HEK293 (cell line): ENCODE data around the gene CROT.

ENCODE experiments used
- CTCF ChIA-PET: fragments of 350-600 bp; formaldehyde crosslinking; extraction: SDS; loops from one replicate; lab custom pipeline; 2021; ENCODE audit warnings: antibody characterized with exemption; lab: Yijun Ruan, JAX
- POLR2A ChIA-PET: fragments of 300-600 bp; formaldehyde crosslinking; extraction: SDS; loops from one replicate; lab custom pipeline; 2020; ENCODE audit warnings: antibody characterized with exemption, inconsistent platforms; lab: Yijun Ruan, JAX
- H3K27ac ChIP-seq: fragments of 200-500 bp; sonication (Bioruptor generic); 2 replicates; pipeline ENCODE4 v1.5.1; 2014; ENCODE audit warnings: low read depth, low read length, control low read depth, inconsistent platforms; ENCODE audit errors: extremely low read depth
- H3K36me3 ChIP-seq, 2 experiments: fragments of 200-500 bp in 1 of 2; sonication (Bioruptor generic) in 1 of 2; 1 replicate in 1 of 2; 2 replicates in 1 of 2; pipeline ENCODE4 v1.5.1; 2014 to 2017; ENCODE audit warnings: inconsistent platforms in 2 of 2, low read length in 2 of 2; ENCODE audit not compliant: control insufficient read depth in 2 of 2, insufficient read depth in 1 of 2
- H3K4me1 ChIP-seq: fragments of 200-500 bp; sonication (Bioruptor generic); 2 replicates; pipeline ENCODE4 v1.5.1; 2014; ENCODE audit warnings: mild to moderate bottlenecking, low read length, inconsistent platforms; ENCODE audit not compliant: control insufficient read depth, insufficient read depth
- H3K4me3 ChIP-seq: 2 replicates; pipeline ENCODE4 v1.5.1; 2011; ENCODE audit warnings: low read depth, mild to moderate bottlenecking, control low read depth, low read length, moderate library complexity
- H3K9me3 ChIP-seq: fragments of 200-500 bp; sonication (Bioruptor generic); 2 replicates; pipeline ENCODE4 v1.5.1; 2014; ENCODE audit warnings: low read depth, low read length, inconsistent platforms; ENCODE audit not compliant: control insufficient read depth, insufficient read depth
- BCL11B ChIP-seq: fragments of 450-650 bp; formaldehyde crosslinking; IDR thresholded peaks from 2 replicates; pipeline ENCODE4 v1.5.1; 2016; ENCODE audit warnings: low read depth, missing biosample characterization, missing genetic modification characterization
- KLF1 ChIP-seq: fragments of 450-650 bp; formaldehyde crosslinking; IDR thresholded peaks from 2 replicates; pipeline ENCODE4 v1.5.1; 2016; ENCODE audit warnings: missing biosample characterization, missing genetic modification characterization
- MYNN ChIP-seq: fragments of 450-650 bp; formaldehyde crosslinking; IDR thresholded peaks from 2 replicates; pipeline ENCODE4 v1.5.1; 2016; ENCODE audit warnings: missing biosample characterization, missing genetic modification characterization, borderline replicate concordance
- PRDM1 ChIP-seq: fragments of 450-650 bp; formaldehyde crosslinking; IDR thresholded peaks from 2 replicates; pipeline ENCODE4; 2016; ENCODE audit warnings: missing biosample characterization, missing genetic modification characterization
- PRDM6 ChIP-seq: fragments of 450-650 bp; formaldehyde crosslinking; IDR thresholded peaks from 2 replicates; pipeline ENCODE4 v1.5.1; 2017; ENCODE audit warnings: missing biosample characterization, missing genetic modification characterization
- REST ChIP-seq: fragments of 450-650 bp; formaldehyde crosslinking; IDR thresholded peaks from 2 replicates; pipeline ENCODE4 v1.5.1; 2016; ENCODE audit warnings: missing biosample characterization, missing genetic modification characterization
- WT1 ChIP-seq: fragments of 450-650 bp; formaldehyde crosslinking; IDR thresholded peaks from 2 replicates; pipeline ENCODE4 v1.5.1; 2016; ENCODE audit warnings: missing biosample characterization, missing genetic modification characterization
- ZBTB20 ChIP-seq: fragments of 450-650 bp; formaldehyde crosslinking; IDR thresholded peaks from 2 replicates; pipeline ENCODE4 v1.5.1; 2016; ENCODE audit warnings: missing biosample characterization, missing genetic modification characterization
- ZBTB7A ChIP-seq: fragments of 450-650 bp; formaldehyde crosslinking; IDR thresholded peaks from 2 replicates; pipeline ENCODE4 v1.5.1; 2016; ENCODE audit warnings: low read depth, missing biosample characterization, missing genetic modification characterization
- ZFP41 ChIP-seq: fragments of 450-650 bp; formaldehyde crosslinking; IDR thresholded peaks from 2 replicates; pipeline ENCODE4 v1.5.1; 2016; ENCODE audit warnings: missing biosample characterization, missing genetic modification characterization, borderline replicate concordance
- ZNF174 ChIP-seq: fragments of 450-650 bp; formaldehyde crosslinking; IDR thresholded peaks from 2 replicates; pipeline ENCODE4 v1.5.0; 2017; ENCODE audit warnings: missing biosample characterization, mild to moderate bottlenecking, missing genetic modification characterization
- ZNF221 ChIP-seq: fragments of 450-650 bp; formaldehyde crosslinking; IDR thresholded peaks from 2 replicates; pipeline ENCODE4 v1.5.1; 2017; ENCODE audit warnings: missing biosample characterization, missing genetic modification characterization, borderline replicate concordance
- ZNF274 ChIP-seq, 2 experiments: fragments of 200-500 bp in 1 of 2; fragments of 450-650 bp in 1 of 2; sonication (Bioruptor generic) in 1 of 2; formaldehyde crosslinking in 1 of 2; IDR thresholded peaks; 2 replicates each; pipeline versions ENCODE4 v1.5.1 to v1.6.1; 2014 to 2016; ENCODE audit warnings: borderline replicate concordance in 1 of 2, inconsistent platforms in 1 of 2, low read length in 1 of 2, missing biosample characterization in 1 of 2, missing genetic modification characterization in 1 of 2
- ZNF335 ChIP-seq: fragments of 450-650 bp; formaldehyde crosslinking; conservative IDR thresholded peaks from 2 replicates; pipeline ENCODE4 v1.5.1; 2016; ENCODE audit warnings: missing biosample characterization, missing genetic modification characterization
- ZNF423 ChIP-seq: fragments of 450-650 bp; formaldehyde crosslinking; IDR thresholded peaks from 2 replicates; pipeline ENCODE4 v1.5.1; 2016; ENCODE audit warnings: missing biosample characterization, missing genetic modification characterization
- ZNF530 ChIP-seq: fragments of 450-650 bp; formaldehyde crosslinking; IDR thresholded peaks from 2 replicates; pipeline ENCODE4 v1.5.1; 2016; ENCODE audit warnings: low read depth, missing biosample characterization, missing genetic modification characterization
- ZNF549 ChIP-seq: fragments of 450-650 bp; IDR thresholded peaks from 2 replicates; pipeline ENCODE4 v1.5.1; 2018; ENCODE audit warnings: missing biosample characterization, missing genetic modification characterization, mild to moderate bottlenecking, inconsistent platforms, moderate library complexity
- ZNF555 ChIP-seq: fragments of 450-650 bp; formaldehyde crosslinking; conservative IDR thresholded peaks from 2 replicates; pipeline ENCODE4 v1.5.1; 2017; ENCODE audit warnings: missing biosample characterization, mild to moderate bottlenecking, missing genetic modification characterization, inconsistent platforms
- ZNF558 ChIP-seq: fragments of 450-650 bp; formaldehyde crosslinking; IDR thresholded peaks from 2 replicates; pipeline ENCODE4 v1.5.1; 2016; ENCODE audit warnings: missing biosample characterization, missing genetic modification characterization
- ZNF580 ChIP-seq: fragments of 450-650 bp; formaldehyde crosslinking; IDR thresholded peaks from 2 replicates; pipeline ENCODE4 v1.5.1; 2016; ENCODE audit warnings: missing biosample characterization, missing genetic modification characterization
- ZNF596 ChIP-seq: fragments of 450-650 bp; IDR thresholded peaks from 2 replicates; pipeline ENCODE4 v1.5.0; 2018; ENCODE audit warnings: missing biosample characterization, mild to moderate bottlenecking, missing genetic modification characterization, moderate library complexity
- ZNF677 ChIP-seq: fragments of 450-650 bp; IDR thresholded peaks from 2 replicates; pipeline ENCODE4 v1.5.0; 2018; ENCODE audit warnings: missing biosample characterization, mild to moderate bottlenecking, missing genetic modification characterization, moderate library complexity
- ZNF792 ChIP-seq: fragments of 450-650 bp; formaldehyde crosslinking; IDR thresholded peaks from 2 replicates; pipeline ENCODE4 v1.5.1; 2016; ENCODE audit warnings: missing biosample characterization, missing genetic modification characterization

CROT gene

GRCh38 chr7:87359366-87359765, 13.9 kb downstream of the CROT start:
- TF ChIP-seq ZNF274 (IDR thresholded peaks at IDR 0.05; ENCODE audit: low read length): no peak
- TF ChIP-seq ZNF274 (tag by site-specific recombination; IDR thresholded peaks at IDR 0.05; ENCODE audit: borderline replicate concordance): no peak
- no peak for TF ChIP-seq ZNF580 (tag by site-specific recombination)
- no peak for TF ChIP-seq ZFP41 (tag by site-specific recombination)
- no peak for TF ChIP-seq ZNF792 (tag by site-specific recombination)
- no peak for TF ChIP-seq ZNF549 (tag by site-specific recombination)
- TF ChIP-seq BCL11B: no peak
- TF ChIP-seq ZBTB7A (tag by site-specific recombination): no peak
- no peak for TF ChIP-seq ZNF677
- no peak for TF ChIP-seq ZNF596
- TF ChIP-seq KLF1 (tag by site-specific recombination): no peak
- TF ChIP-seq ZNF335 (tag by site-specific recombination): no peak
- no peak for TF ChIP-seq WT1 (tag by site-specific recombination)
- no peak for TF ChIP-seq ZNF530 (tag by site-specific recombination)
- TF ChIP-seq MYNN (tag by site-specific recombination): no peak
- TF ChIP-seq PRDM6 (tag by site-specific recombination): no peak
- no peak for TF ChIP-seq ZBTB20 (tag by site-specific recombination)
- no peak for TF ChIP-seq ZNF558 (tag by site-specific recombination)
- no peak for TF ChIP-seq ZNF221 (tag by site-specific recombination)
- no peak overlapping the region for H3K4me3 ChIP-seq
- ChIA-PET POLR2A (interaction anchor here (0.9 kb wide), 2 partner anchors 12 to 14 kb away, joined by 4 to 5 read pairs; partner anchors contain the start of gene CROT), CTCF (interaction anchor here (1.4 kb wide), 1 partner anchor 57 kb away, joined by 4 read pairs; no protein-coding TSS in a partner anchor)
- H3K9me3 ChIP-seq: no peaks in the 10 kb centered on the region
- H3K36me3 ChIP-seq: peaks cover 7 to 27% of the 10 kb centered on the region in 2 experiments; a peak in 2 of 3 replicates
- H3K27ac ChIP-seq: no peak overlapping the region
- H3K4me1 ChIP-seq: no peaks in the 10 kb centered on the region

- CTCF ChIA-PET: interaction anchor here (1.3 kb wide), 1 partner anchor 14 kb away, joined by 8 read pairs; no protein-coding TSS in a partner anchor
- H3K27ac ChIP-seq: no peak overlapping the region
- no peak overlapping the region for H3K4me3 ChIP-seq
- H3K9me3 ChIP-seq: no peaks in the 10 kb centered on the region
- H3K36me3 ChIP-seq: peaks cover 5 to 21% of the 10 kb centered on the region in 2 experiments; a peak in 1 of 3 replicates
- no peaks in the 10 kb centered on the region for H3K4me1 ChIP-seq
- TF ChIP-seq ZNF555 (no peak), ZNF174 (tag by site-specific recombination) (no peak), ZNF423 (tag by site-specific recombination) (no peak), REST (tag by site-specific recombination) (no peak), PRDM1 (tag by site-specific recombination) (no peak)
- POLR2A ChIA-PET: interaction anchor here (1.1 kb wide), 1 partner anchor 37 kb away, joined by 3 read pairs; no protein-coding TSS in a partner anchor
Measured at GRCh38 chr7:87361320-87361719, 15.9 kb downstream of the CROT start.
